ENCODE measurements around the gene MYRFL.

MYRFL gene

DNA sequence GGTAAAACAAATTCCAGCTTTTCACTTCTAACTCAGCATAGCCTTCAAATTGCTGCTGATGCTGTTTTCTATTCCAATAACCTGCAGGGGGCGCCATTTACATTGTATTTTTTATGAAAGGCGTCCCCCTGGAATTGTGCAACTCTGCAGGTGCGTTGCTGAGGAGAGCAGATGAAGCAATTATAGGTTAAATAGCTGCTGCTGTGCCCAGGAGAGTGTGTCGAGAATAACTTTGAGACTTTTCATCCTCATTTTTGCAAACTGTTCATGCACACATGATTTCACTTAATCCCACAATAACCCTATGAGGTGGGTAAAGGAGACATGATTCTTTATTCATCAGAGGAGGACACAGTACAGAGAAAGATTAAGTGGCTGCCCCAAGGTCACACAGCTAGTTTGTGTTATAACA, 75.7 kb downstream of the MYRFL start:
- peak; percentile 63 for DNase-seq

DNA sequence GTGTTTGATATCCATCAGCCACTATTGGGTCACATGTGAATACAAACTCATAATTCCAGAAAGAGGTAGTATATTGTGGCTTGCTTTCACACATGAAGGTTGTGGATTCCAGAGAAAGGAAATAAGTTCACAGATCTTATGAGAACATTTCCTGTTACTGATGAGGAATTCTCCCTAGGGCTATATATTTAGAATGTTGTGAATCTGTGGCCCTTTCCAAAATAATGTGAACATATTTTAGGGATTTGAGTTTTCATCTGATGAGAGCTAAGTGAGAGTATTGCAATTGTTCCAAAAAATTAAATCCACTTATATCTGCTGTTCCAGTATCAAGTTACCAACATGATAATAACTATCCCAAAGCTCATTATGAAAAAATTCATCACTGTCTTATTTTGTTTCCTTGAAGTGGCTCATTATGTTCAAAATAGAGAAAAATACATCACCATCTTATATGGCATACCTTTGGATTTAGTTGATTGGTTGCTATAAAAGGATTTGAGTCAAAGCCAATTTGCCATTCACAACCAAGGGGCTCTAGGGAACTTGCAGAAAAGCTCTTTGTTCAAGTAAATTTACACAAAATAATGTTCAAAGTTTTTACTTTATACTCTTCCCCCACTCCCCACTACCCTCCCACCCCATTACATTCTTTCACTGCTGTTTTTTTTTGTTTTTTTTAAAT, 76.3 kb downstream of the MYRFL start:
- DNase-seq = no peak

- DNase-seq = no peak
Measured at GRCh38 chr12:69903548-69903947, 78.5 kb downstream of the MYRFL start.

GRCh38 chr12:69904777-69905176, 79.8 kb downstream of the MYRFL start:
- DNase-seq = no peak

DNA sequence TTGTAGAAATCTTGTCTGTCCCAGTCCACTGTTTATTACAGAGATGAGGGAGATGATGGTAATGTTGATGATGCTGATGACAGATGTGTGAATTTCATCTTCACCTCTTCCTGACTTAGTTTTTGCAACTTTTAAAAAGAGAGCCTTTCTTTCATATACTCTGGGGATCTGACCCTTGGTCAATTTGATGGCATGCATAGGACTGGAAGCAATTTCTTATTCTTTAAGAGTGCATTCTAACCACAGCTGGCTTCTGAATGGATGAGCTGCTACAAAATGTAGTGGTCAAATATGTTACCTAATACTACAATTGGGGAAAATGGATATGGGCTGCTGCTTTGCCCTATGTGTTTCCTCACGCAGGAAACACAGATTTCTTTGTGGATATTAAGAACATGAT, 80.8 kb downstream of the MYRFL start:
- no peak for DNase-seq

GRCh38 chr12:69906411-69907216, 81.6 kb downstream of the MYRFL start:
- no peak for DNase-seq

GRCh38 chr12:69908203-69908602, 83.2 kb downstream of the MYRFL start:
- peak; percentile 92 for DNase-seq

- no peak for DNase-seq
Measured at GRCh38 chr12:69910694-69911093, 85.7 kb downstream of the MYRFL start.

GRCh38 chr12:69913526-69913925, 88.5 kb downstream of the MYRFL start:
- DNase-seq = peak; percentile 69

- DNase-seq = no peak
Measured at GRCh38 chr12:69915964-69916363, 90.9 kb downstream of the MYRFL start.

DNA sequence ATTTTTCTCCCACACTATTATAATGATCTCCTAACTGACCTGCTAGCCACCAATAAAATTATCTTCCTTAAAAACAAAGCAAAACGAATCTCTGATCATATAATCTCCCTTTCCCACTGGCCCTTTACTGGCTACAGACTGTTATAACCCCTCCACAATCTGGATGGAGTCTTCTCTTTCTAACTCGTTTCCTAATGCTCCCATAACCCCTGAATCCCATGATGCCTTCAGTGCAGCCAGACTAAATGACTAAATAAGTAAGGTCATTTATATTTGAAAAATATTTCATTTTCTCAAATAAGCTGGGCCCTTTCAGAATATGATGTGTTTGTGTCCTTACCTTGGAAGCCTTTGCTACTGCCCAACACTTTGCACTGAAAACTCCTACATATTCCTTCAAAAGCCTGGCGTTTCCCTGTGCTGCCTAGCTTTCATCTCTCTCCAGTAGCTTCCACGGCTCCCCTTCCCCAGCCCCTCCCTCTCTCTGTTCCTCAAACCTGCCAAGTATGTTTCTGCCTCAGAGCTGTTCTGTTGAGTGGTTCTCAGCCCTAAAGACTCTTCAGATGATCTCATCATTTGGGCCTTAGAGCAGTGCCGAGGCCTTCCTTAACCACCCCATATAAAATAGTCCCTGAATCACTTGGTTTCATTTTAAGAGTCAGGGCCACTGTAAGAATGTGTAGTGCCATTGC, 91.7 kb downstream of the MYRFL start:
- DNase-seq = peak; percentile 10

- DNase-seq = no peak
Measured at GRCh38 chr12:69918287-69918686, 93.3 kb downstream of the MYRFL start.

DNA sequence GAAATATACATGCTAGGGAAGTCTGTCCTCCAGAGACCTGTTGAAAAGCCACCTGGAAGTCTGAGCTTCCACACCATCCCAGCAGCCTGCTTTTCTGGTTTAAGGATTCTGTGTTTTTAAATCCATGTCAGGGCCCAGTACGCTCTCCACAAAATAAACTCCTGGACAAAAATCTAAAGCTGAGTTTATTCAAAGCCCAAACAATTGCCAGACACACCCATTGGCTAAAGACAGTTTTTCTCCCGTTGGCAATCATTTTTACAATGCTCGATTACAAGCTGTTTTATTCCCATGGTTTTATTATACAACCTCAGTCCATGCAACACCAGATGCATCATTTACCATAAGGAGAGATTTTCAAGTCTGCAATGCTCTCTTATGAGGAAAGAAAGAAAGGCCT, 94.5 kb downstream of the MYRFL start:
- no peak for DNase-seq

DNA sequence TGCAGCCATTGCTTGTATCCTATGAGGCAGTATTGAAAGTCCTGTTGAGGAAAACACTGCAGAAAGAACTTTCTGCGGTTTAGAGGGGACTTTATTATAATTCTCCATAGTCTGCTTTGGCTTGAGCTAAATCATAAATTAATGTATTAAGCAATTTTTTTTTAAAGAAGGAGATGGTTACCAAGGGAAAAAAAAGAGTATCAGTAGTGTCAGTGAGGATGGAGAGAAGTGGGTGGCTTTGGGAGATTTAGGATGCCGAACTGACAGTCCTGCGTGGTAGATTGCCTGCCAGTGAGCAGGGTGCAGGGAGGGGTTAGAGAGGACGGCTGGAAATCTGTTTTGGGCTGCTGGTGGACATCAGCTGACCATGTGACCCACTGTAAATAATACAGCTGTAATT, 96.8 kb downstream of the MYRFL start:
- no peak for DNase-seq

GRCh38 chr12:69922999-69923398, 98.0 kb downstream of the MYRFL start:
- peak; percentile 6 for DNase-seq

DNA sequence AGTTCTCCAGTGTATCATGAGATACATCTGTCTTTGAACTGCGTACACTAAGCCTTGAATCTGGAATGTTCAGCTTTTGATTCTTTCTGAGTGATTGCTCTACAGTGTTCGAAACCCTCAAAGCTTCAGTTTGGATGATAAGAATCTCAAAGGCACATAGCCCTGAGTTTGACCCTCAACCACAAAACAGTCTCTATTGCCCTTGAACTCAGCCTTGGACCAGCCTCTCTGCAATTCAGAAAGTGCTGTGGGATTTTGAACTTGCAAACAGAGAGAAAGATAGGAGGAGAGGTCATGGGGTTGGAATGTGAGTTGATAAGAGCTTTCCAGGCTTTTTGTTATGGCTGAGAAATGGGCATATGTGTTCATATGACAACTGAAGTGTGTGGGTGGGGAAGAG, 100.3 kb downstream of the MYRFL start:
- no peak for DNase-seq

DNA sequence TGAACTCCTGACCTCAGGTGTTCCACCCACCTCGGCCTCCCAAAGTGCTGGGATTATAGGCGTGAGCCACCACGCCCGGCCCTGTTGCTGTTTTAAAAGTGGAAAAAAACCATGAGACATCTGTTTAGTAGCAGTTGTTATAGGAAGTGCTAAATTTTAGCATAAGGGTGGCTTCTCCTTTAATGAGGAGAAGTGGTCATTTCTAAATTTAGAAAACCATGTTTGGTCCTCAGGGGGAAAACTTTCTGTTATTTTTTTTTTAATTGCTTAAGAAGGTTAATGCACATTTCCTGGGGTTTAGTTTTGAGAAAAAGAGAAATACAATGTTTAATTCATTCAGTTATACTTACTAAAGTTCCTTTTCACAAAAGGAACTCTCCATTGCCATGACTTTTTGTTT, 102.1 kb downstream of the MYRFL start:
- peak; percentile 52 for DNase-seq

GRCh38 chr12:69929125-69929524, 104.1 kb downstream of the MYRFL start:
- no peak for DNase-seq

DNA sequence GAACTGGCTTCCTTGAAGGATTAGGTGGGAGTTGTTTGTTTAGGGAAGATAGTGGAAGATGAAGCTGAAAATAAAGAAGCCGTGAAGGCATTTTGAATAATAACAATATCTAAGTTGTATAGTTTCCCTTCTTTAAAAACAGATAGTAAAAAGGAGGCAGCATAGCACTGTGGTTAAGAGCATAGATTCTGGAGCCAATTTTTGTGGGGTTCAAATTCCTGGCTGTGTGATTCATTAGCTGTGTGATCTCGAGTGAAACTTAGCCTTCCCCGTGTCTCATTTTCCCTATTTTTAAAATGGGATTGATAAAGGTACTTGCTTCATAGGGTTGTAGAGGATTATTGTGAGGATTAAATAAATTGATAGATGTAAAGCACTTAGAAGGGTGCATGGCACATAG, 104.5 kb downstream of the MYRFL start:
- DNase-seq = no peak

DNA sequence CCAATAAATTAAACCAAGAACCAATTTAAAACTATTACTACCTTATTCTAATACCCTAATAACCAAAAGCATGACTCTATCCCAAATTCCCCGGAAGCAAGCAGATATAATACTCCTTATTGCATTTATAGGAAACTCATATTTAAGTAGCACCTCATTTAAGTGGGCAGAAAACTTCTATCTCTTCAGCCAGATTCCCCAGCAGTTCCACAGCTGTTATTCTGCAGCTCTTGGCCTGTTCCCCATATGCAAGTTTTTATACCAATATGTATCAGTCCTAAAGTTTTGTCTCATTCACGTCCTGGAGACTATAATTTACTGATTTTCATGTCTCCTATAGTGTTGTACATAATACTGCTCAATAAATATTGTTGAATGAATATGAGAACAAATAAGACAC, 106.5 kb downstream of the MYRFL start:
- no peak for DNase-seq

GRCh38 chr12:69932154-69932553, 107.1 kb downstream of the MYRFL start:
- DNase-seq = no peak

DNA sequence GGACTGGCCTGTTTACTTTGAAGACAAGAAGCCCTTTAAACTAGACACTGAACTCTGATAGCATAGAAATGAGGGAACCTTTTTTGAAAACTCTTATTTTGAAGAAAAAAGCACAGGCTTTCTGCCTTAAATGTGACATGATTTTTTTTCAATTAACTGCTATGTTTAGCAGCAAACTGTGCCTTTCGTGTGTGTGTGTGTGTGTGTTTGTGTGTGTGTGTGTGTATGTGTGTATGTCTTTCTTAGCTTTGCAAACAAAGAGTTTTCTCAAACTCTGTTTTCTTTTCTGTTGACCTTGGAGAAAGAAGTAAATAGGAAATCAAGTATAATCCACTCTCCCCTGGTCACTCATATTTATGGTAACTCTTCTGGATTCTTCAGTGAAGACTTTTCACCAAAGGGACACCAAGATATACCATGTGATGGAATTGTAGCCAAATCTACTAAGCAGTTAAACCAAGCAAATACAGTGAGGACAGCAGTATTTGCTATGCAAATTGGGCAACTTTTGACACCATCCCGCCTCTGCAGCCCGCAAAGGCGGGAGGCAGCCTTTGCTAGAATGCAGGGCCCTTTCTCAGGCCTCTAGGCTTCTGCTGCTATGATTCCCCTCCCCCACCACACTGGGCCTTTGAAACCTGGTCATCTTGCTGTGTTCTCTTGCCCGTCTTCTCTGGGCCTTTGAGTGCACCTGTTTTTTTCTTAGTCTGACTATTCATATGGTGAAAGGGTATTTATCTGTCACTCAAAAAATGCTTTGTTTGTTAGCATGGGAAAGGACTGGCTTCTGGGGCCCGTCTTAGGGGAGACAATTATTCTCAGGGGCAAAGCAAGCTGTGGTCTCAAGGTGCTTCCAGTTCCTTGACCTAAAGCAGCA, 107.9 kb downstream of the MYRFL start:
- no peak for DNase-seq

GRCh38 chr12:69934011-69934410, 109.0 kb downstream of the MYRFL start:
- DNase-seq = no peak

Measured in inflammatory macrophage treated with lipopolysaccharide for 4 hours (primary cell).